SK-N-SH treated with all-trans-retinoic acid at 6 μM for 48 hours (cell line): ENCODE data around the gene GRAMD1B.

ENCODE experiments used
- ATAC-seq: fragments of 200-7000 bp; cut with Tn5 transposase; 3 replicates; pipeline ENCODE4 v1.9.1; 2020; ENCODE audit warnings: mild to moderate bottlenecking, moderate library complexity
- ARNTL ChIP-seq: fragments of 450-650 bp; formaldehyde crosslinking; IDR thresholded peaks from 2 replicates; pipeline ENCODE4 v1.5.0; 2020; ENCODE audit warnings: low read depth, mild to moderate bottlenecking, moderate library complexity, borderline replicate concordance
- BACH2 ChIP-seq: fragments of 250-450 bp; sonication (Bioruptor Pico); IDR thresholded peaks from 2 replicates; pipeline ENCODE4 v1.9.0; 2021; ENCODE audit warnings: mild to moderate bottlenecking, borderline replicate concordance
- CSDC2 ChIP-seq: fragments of 250-450 bp; sonication (Bioruptor Pico); IDR thresholded peaks from 2 replicates; pipeline ENCODE4 v1.5.0; 2020; ENCODE audit warnings: mild to moderate bottlenecking, moderate library complexity
- CSRNP3 ChIP-seq: fragments of 250-450 bp; sonication (Bioruptor Pico); IDR thresholded peaks from 2 replicates; pipeline ENCODE4 v1.5.1; 2021; ENCODE audit warnings: mild to moderate bottlenecking, moderate library complexity
- ISL1 ChIP-seq: fragments of 250-450 bp; sonication (Bioruptor Pico); IDR thresholded peaks from 2 replicates; pipeline ENCODE4 v2.1.2; 2022; ENCODE audit warnings: mild to moderate bottlenecking, moderate library complexity
- OSR1 ChIP-seq: fragments of 250-450 bp; sonication (Bioruptor Pico); IDR thresholded peaks from 2 replicates; pipeline ENCODE4 v1.8.0; 2022; ENCODE audit warnings: moderate library complexity, mild to moderate bottlenecking, inconsistent platforms
- PATZ1 ChIP-seq: fragments of 250-450 bp; sonication (Bioruptor Pico); IDR thresholded peaks from 2 replicates; pipeline ENCODE4 v1.8.0; 2020; ENCODE audit warnings: mild to moderate bottlenecking, moderate library complexity, borderline replicate concordance
- POU6F1 ChIP-seq: fragments of 250-450 bp; sonication (Bioruptor Pico); IDR thresholded peaks from 2 replicates; pipeline ENCODE4 v1.8.0; 2021; ENCODE audit warnings: low read depth, mild to moderate bottlenecking, moderate library complexity, borderline replicate concordance
- PPARA ChIP-seq: fragments of 250-450 bp; sonication (Bioruptor Pico); IDR thresholded peaks from 2 replicates; pipeline ENCODE4 v1.5.0; 2020; ENCODE audit warnings: mild to moderate bottlenecking, borderline replicate concordance
- RARB ChIP-seq: fragments of 250-450 bp; sonication (Bioruptor Pico); IDR thresholded peaks from 2 replicates; pipeline ENCODE4 v1.8.0; 2021; ENCODE audit warnings: mild to moderate bottlenecking, moderate library complexity
- SNAI2 ChIP-seq: fragments of 250-450 bp; sonication (Bioruptor Pico); IDR thresholded peaks from 2 replicates; pipeline ENCODE4 v1.5.0; 2020; ENCODE audit warnings: mild to moderate bottlenecking, moderate library complexity
- TCF4 ChIP-seq: fragments of 250-450 bp; sonication (Bioruptor Pico); IDR thresholded peaks from 2 replicates; pipeline ENCODE4 v1.8.0; 2021; ENCODE audit warnings: mild to moderate bottlenecking, moderate library complexity, borderline replicate concordance
- TOX ChIP-seq: fragments of 250-450 bp; sonication (Bioruptor Pico); IDR thresholded peaks from 2 replicates; pipeline ENCODE4 v1.8.0; 2021; ENCODE audit warnings: mild to moderate bottlenecking, moderate library complexity, borderline replicate concordance
- TSHZ2 ChIP-seq: fragments of 250-450 bp; sonication (Bioruptor Pico); IDR thresholded peaks from 2 replicates; pipeline ENCODE4 v1.5.0; 2020; ENCODE audit warnings: mild to moderate bottlenecking, moderate library complexity
- ZC3H10 ChIP-seq: fragments of 250-450 bp; sonication (Bioruptor Pico); IDR thresholded peaks from 2 replicates; pipeline ENCODE4 v1.5.1; 2021; ENCODE audit warnings: mild to moderate bottlenecking, moderate library complexity
- ZFP3 ChIP-seq: fragments of 250-450 bp; sonication (Bioruptor Pico); IDR thresholded peaks from 2 replicates; pipeline ENCODE4 v1.5.0; 2020; ENCODE audit warnings: mild to moderate bottlenecking, moderate library complexity
- ZNF565 ChIP-seq: fragments of 450-650 bp; formaldehyde crosslinking; conservative IDR thresholded peaks from 2 replicates; pipeline ENCODE4 v1.5.0; 2020; ENCODE audit warnings: low read depth, mild to moderate bottlenecking, moderate library complexity
- ZNF70 ChIP-seq: fragments of 450-650 bp; formaldehyde crosslinking; IDR thresholded peaks from 2 replicates; pipeline ENCODE4 v1.5.0; 2020; ENCODE audit warnings: mild to moderate bottlenecking, moderate library complexity
- ZNF8 ChIP-seq: fragments of 450-650 bp; formaldehyde crosslinking; IDR thresholded peaks from 2 replicates; pipeline ENCODE4 v1.5.0; 2020; ENCODE audit warnings: mild to moderate bottlenecking, moderate library complexity

Gene GRAMD1B

GRCh38 chr11:123547180-123547579, 117.1 kb downstream of the GRAMD1B start:
- no peak for ATAC-seq
- TF ChIP-seq RARB (CRISPR knock-in tag) = no peak
- no peak for TF ChIP-seq ZFP3 (CRISPR knock-in tag)
- no peak for TF ChIP-seq TSHZ2 (CRISPR knock-in tag)
- no peak for TF ChIP-seq TOX
- no peak for TF ChIP-seq SNAI2 (CRISPR knock-in tag)
- no peak for TF ChIP-seq ZC3H10
- no peak for TF ChIP-seq OSR1 (CRISPR knock-in tag)
- no peak for TF ChIP-seq ZNF70 (CRISPR knock-in tag)
- no peak for TF ChIP-seq CSRNP3
- no peak for TF ChIP-seq ARNTL (CRISPR knock-in tag)
- no peak for TF ChIP-seq ZNF8 (CRISPR knock-in tag)
- no peak for TF ChIP-seq ISL1 (CRISPR knock-in tag)
- no peak for TF ChIP-seq PATZ1 (CRISPR knock-in tag)

GRCh38 chr11:123548774-123549173, 118.7 kb downstream of the GRAMD1B start:
- no peak for TF ChIP-seq SNAI2 (CRISPR knock-in tag)
- TF ChIP-seq BACH2 (CRISPR knock-in tag) = no peak
- TF ChIP-seq ZFP3 (CRISPR knock-in tag) = no peak
- no peak for TF ChIP-seq POU6F1 (CRISPR knock-in tag)
- TF ChIP-seq TCF4 (CRISPR knock-in tag) = no peak
- no peak for TF ChIP-seq CSDC2 (CRISPR knock-in tag)
- no peak for TF ChIP-seq TSHZ2 (CRISPR knock-in tag)
- no peak for TF ChIP-seq ZC3H10
- no peak for TF ChIP-seq ZNF565 (CRISPR knock-in tag)
- TF ChIP-seq RARB (CRISPR knock-in tag) = no peak
- TF ChIP-seq ARNTL (CRISPR knock-in tag) = no peak
- TF ChIP-seq ZNF70 (CRISPR knock-in tag) = no peak
- TF ChIP-seq CSRNP3 = no peak
- no peak for TF ChIP-seq PPARA
- no peak for ATAC-seq
